H1 (cell line): ENCODE data around the gene PHOSPHO1. TPM values are rescaled to one million over a fixed set of nuclear protein-coding genes. Genes with fewer than 3 reads are reported as not detected.
A peak's percentile ranks its signal among the peaks of the same experiment; 100 is the strongest.

Experiments used
- CTCF ChIA-PET: fragments of 300-600 bp; sonication (Branson Sonifier 250); formaldehyde crosslinking; loops from one replicate; lab custom pipeline; 2021; ENCODE audit not compliant: partially characterized antibody; lab: Charles Lee
- POLR2A ChIA-PET: fragments of 300-600 bp; sonication (Branson Sonifier 250); formaldehyde crosslinking; loops from one replicate; lab custom pipeline; 2021; ENCODE audit warnings: inconsistent platforms; ENCODE audit not compliant: partially characterized antibody; lab: Charles Lee
- DNase-seq, 2 experiments: peaks; one replicate each; pipeline versions ENCODE4 v3.0.0 to v3.0.0-alpha.2; 2010 to 2022; ENCODE audit warnings: low spot score in 2 of 2, low read depth in 1 of 2, mixed read lengths in 1 of 2
- FAIRE-seq: peaks from 2 replicates; lab custom pipeline; 2011; peaks lifted over from hg19 to GRCh38; lab: Jason Lieb, UNC
- H2AFZ ChIP-seq: 2 replicates; pipeline ENCODE4 v1.8.1; 2012; ENCODE audit warnings: low read length, inconsistent platforms
- H2AK5ac ChIP-seq: 2 replicates; pipeline ENCODE4 v1.6.1; 2013; ENCODE audit warnings: low read depth, low read length
- H2BK120ac ChIP-seq: replicated peaks from 2 replicates; pipeline ENCODE3; 2013; ENCODE audit warnings: low read depth, low read length, inconsistent platforms
- H2BK12ac ChIP-seq: 2 replicates; pipeline ENCODE4 v1.6.1; 2013; ENCODE audit warnings: low read depth, low read length
- H2BK15ac ChIP-seq: 2 replicates; pipeline ENCODE4 v1.6.1; 2013; ENCODE audit warnings: low read length
- H2BK20ac ChIP-seq: 2 replicates; pipeline ENCODE4 v1.6.1; 2013; ENCODE audit warnings: low read length
- H2BK5ac ChIP-seq: 2 replicates; pipeline ENCODE4 v1.6.1; 2013; ENCODE audit warnings: low read depth, low read length
- H3K14ac ChIP-seq: 2 replicates; pipeline ENCODE4 v1.6.1; 2013; ENCODE audit warnings: inconsistent platforms; ENCODE audit not compliant: insufficient read length
- H3K18ac ChIP-seq: 2 replicates; pipeline ENCODE4 v1.6.1; 2013; ENCODE audit warnings: low read length; ENCODE audit errors: extremely low read depth
- H3K23ac ChIP-seq: 2 replicates; pipeline ENCODE4 v1.6.1; 2013; ENCODE audit warnings: inconsistent platforms; ENCODE audit not compliant: insufficient read length
- H3K23me2 ChIP-seq: 2 replicates; pipeline ENCODE4 v1.6.1; 2013; ENCODE audit warnings: low read depth, low read length
- H3K27ac ChIP-seq: 2 replicates; pipeline ENCODE4 v1.6.1; 2011; ENCODE audit warnings: low read depth, low read length, inconsistent platforms
- H3K27me3 ChIP-seq, 4 experiments: replicated peaks in 1 of 4; 1 replicate in 1 of 4; 2 replicates in 3 of 4; pipeline versions ENCODE4 v1.6.1 to v1.8.1; 2011 to 2013; ENCODE audit warnings: low read length in 3 of 4, mild to moderate bottlenecking in 3 of 4, inconsistent platforms in 2 of 4, mixed read lengths in 2 of 4, moderate library complexity in 1 of 4; ENCODE audit not compliant: control insufficient read depth in 3 of 4, insufficient read depth in 3 of 4; ENCODE audit errors: extremely low read depth in 1 of 4
- H3K36me3 ChIP-seq, 4 experiments: 2 replicates each; pipeline versions ENCODE4 v1.6.1 to v1.8.1; 2011 to 2013; ENCODE audit warnings: mild to moderate bottlenecking in 4 of 4, low read length in 3 of 4, moderate library complexity in 2 of 4, control low read depth in 1 of 4, inconsistent platforms in 1 of 4; ENCODE audit not compliant: insufficient read depth in 4 of 4, control insufficient read depth in 2 of 4
- H3K4ac ChIP-seq: replicated peaks from 2 replicates; pipeline ENCODE3; 2013; ENCODE audit warnings: low read length, low read depth, mixed read lengths, inconsistent platforms; ENCODE audit not compliant: insufficient read length
- H3K4me1 ChIP-seq, 4 experiments: replicated peaks in 1 of 4; 1 replicate in 1 of 4; 2 replicates in 3 of 4; pipeline versions ENCODE4 v1.6.1 to v1.8.1; 2011 to 2013; ENCODE audit warnings: low read length in 3 of 4, inconsistent platforms in 2 of 4, mixed read lengths in 1 of 4; ENCODE audit not compliant: insufficient read depth in 4 of 4, control insufficient read depth in 3 of 4
- H3K4me2 ChIP-seq, 2 experiments: 2 replicates each; pipeline versions ENCODE4 v1.6.1 to v1.8.1; 2011 to 2013; ENCODE audit warnings: low read depth in 2 of 2, low read length in 2 of 2, control low read depth in 1 of 2, inconsistent platforms in 1 of 2, mild to moderate bottlenecking in 1 of 2; ENCODE audit not compliant: insufficient read depth in 1 of 2
- H3K4me3 ChIP-seq, 4 experiments: fragments of 200-600, 300-600 bp in 1 of 4; sonication (generic), shearing (Covaris generic), sonication (Bioruptor Twin) in 1 of 4; 2 replicates each; pipeline versions ENCODE4 v1.5.1 to v1.8.1; 2011 to 2016; ENCODE audit warnings: low read length in 4 of 4, low read depth in 3 of 4, control low read depth in 2 of 4, inconsistent platforms in 2 of 4, mild to moderate bottlenecking in 2 of 4, mixed read lengths in 1 of 4, moderate library complexity in 1 of 4; ENCODE audit not compliant: insufficient read depth in 2 of 4; ENCODE audit errors: extremely low read depth in 1 of 4
- H3K56ac ChIP-seq: replicated peaks from 2 replicates; pipeline ENCODE3; 2013; ENCODE audit warnings: low read depth, mild to moderate bottlenecking, mixed read lengths, low read length, inconsistent platforms; ENCODE audit not compliant: insufficient read length
- H3K79me1 ChIP-seq: 2 replicates; pipeline ENCODE4 v1.6.1; 2013; ENCODE audit warnings: low read depth, low read length, control low read depth
- H3K79me2 ChIP-seq, 2 experiments: 2 replicates each; pipeline versions ENCODE4 v1.6.1 to v1.8.1; 2012 to 2013; ENCODE audit warnings: low read length in 2 of 2, mild to moderate bottlenecking in 2 of 2, inconsistent platforms in 1 of 2; ENCODE audit not compliant: insufficient read depth in 2 of 2, control insufficient read depth in 1 of 2
- H3K9ac ChIP-seq, 4 experiments: replicated peaks in 1 of 4; 1 replicate in 1 of 4; 2 replicates in 3 of 4; pipeline versions ENCODE4 v1.6.1 to v1.8.1; 2011 to 2013; ENCODE audit warnings: low read depth in 3 of 4, low read length in 3 of 4, control low read depth in 2 of 4, mild to moderate bottlenecking in 2 of 4, moderate library complexity in 2 of 4, inconsistent platforms in 1 of 4; ENCODE audit errors: extremely low read depth in 1 of 4
- H3K9me3 ChIP-seq, 2 experiments: 2 replicates each; pipeline versions ENCODE4 v1.6.1 to v1.8.1; 2012 to 2013; ENCODE audit warnings: mild to moderate bottlenecking in 2 of 2, moderate library complexity in 2 of 2, control low read depth in 1 of 2, inconsistent platforms in 1 of 2, low read depth in 1 of 2, low read length in 1 of 2, mixed read lengths in 1 of 2; ENCODE audit not compliant: insufficient read depth in 2 of 2
- H4K20me1 ChIP-seq, 2 experiments: replicated peaks in 1 of 2; 2 replicates each; pipeline versions ENCODE3 to v1.8.1; 2011 to 2013; ENCODE audit warnings: inconsistent platforms in 2 of 2, low read length in 2 of 2, mild to moderate bottlenecking in 1 of 2; ENCODE audit not compliant: insufficient read depth in 2 of 2, control insufficient read depth in 1 of 2
- H4K5ac ChIP-seq: 2 replicates; pipeline ENCODE4 v1.6.1; 2013; ENCODE audit warnings: low read length, low read depth, mixed read lengths, inconsistent platforms; ENCODE audit not compliant: insufficient read length
- H4K8ac ChIP-seq: 2 replicates; pipeline ENCODE4 v1.8.0; 2013; ENCODE audit warnings: mild to moderate bottlenecking, moderate library complexity, low read length, inconsistent platforms; ENCODE audit not compliant: insufficient read depth; ENCODE audit errors: extremely low read depth
- H4K91ac ChIP-seq: replicated peaks from 2 replicates; pipeline ENCODE3; 2013; ENCODE audit warnings: low read length, mixed read lengths, inconsistent platforms; ENCODE audit not compliant: insufficient read length
- GTF2F1 ChIP-seq: IDR thresholded peaks from 2 replicates; pipeline ENCODE4 v1.6.1; 2012; ENCODE audit warnings: low read depth, low read length, improper control_type of control experiment, borderline replicate concordance
- KDM1A ChIP-seq: fragments of 200-600, 300-600 bp; sonication (generic); IDR thresholded peaks from 2 replicates; pipeline ENCODE4 v1.7.1; 2016; ENCODE audit warnings: mild to moderate bottlenecking, low read length, borderline replicate concordance
- KDM4A ChIP-seq: IDR thresholded peaks from one replicate; pipeline ENCODE4 v1.7.1; 2012; ENCODE audit warnings: low read depth, mild to moderate bottlenecking, moderate library complexity, low read length, inconsistent platforms; ENCODE audit not compliant: severe bottlenecking
- SIRT6 ChIP-seq: IDR thresholded peaks from one replicate; pipeline ENCODE4 v1.7.1; 2012; ENCODE audit warnings: low read length, inconsistent platforms
- WGBS, 2 experiments: shearing (Covaris generic) in 1 of 2; methylation state at CpG; one replicate each; pipeline versions ENCODE4 v1.1.6 to v1.1.7; 2013 to 2015; ENCODE audit warnings: low lambda C conversion rate in 2 of 2, mixed read lengths in 2 of 2, inconsistent platforms in 1 of 2, low coverage in 1 of 2, missing lambda C conversion rate in 1 of 2; ENCODE audit not compliant: insufficient replicate concordance in 2 of 2, insufficient coverage in 1 of 2, insufficient read length in 1 of 2; ENCODE audit errors: extremely low coverage in 1 of 2, missing lambda C conversion rate in 1 of 2; 5-methylcytosine and 5-hydroxymethylcytosine counted together
- polyA plus RNA-seq, 7 experiments: library from polyadenylated mRNA; depleted of rRNA in 3 of 7; stranded (reverse) in 5 of 7; unstranded in 2 of 7; fragments of >200 nt in 5 of 7; fragments of 200-250 nt in 2 of 7; gene quantifications; 1 replicate in 5 of 7; 2 replicates in 1 of 7; 4 replicates in 1 of 7; pipeline versions ENCODE4 v1.2.1 to v1.2.3, GENCODE V29; 2011 to 2013; ENCODE audit warnings: missing spikeins in 2 of 7, mixed read lengths in 2 of 7
- total RNA-seq: library from RNA; stranded (reverse); fragmentation: NEBNext Ultra II Directional; extraction: Animal tissue kit (Norgen Biotek cat#: 25700); gene quantifications from 2 replicates; pipeline ENCODE4 v1.2.1, GENCODE V29; 2021
- TF ChIP-seq, protein P1 (sequence below): IDR thresholded peaks from 2 replicates; pipeline ENCODE4 v1.6.1; 2011; ENCODE audit warnings: low read length, improper control_type of control experiment

Gene PHOSPHO1
- total and polyA plus RNA-seq, 2 of the 8 experiments (the other 6 are each of a cell fraction or from before 2014, with no cell fraction given): 0.34 to 0.45 TPM

GRCh38 chr17:49278076-49278475, 47.5 kb upstream of the PHOSPHO1 start:
- Histone ChIP-seq H4K5ac (no peak overlapping the region), H3K4me2 (no peak overlapping the region), H3K27ac (no peak overlapping the region), H3K4ac (no peak overlapping the region), H3K23me2 (no peaks in the 10 kb centered on the region), H3K79me2 (no peaks in the 10 kb centered on the region), H3K27me3 (no peaks in the 10 kb centered on the region), H2AFZ (no peak overlapping the region), H3K18ac (no peak overlapping the region; the same call in 1 of the 2 replicates), H2BK120ac (no peak overlapping the region), H3K56ac (no peak overlapping the region), H2AK5ac (no peak overlapping the region), H3K9ac (no peak overlapping the region), H3K36me3 (no peaks in the 10 kb centered on the region), H3K4me1 (peaks cover 0 to 3% (median 2%) of the 10 kb centered on the region in 4 experiments; a peak in 4 of 7 replicates), H2BK20ac (no peak overlapping the region), H4K91ac (peak overlapping the region; percentile 17), H3K79me1 (no peaks in the 10 kb centered on the region), H2BK15ac (no peak overlapping the region), H3K23ac (no peak overlapping the region), H2BK12ac (no peak overlapping the region), H3K14ac (no peak overlapping the region), H4K8ac (no peak overlapping the region; the same call in 1 of the 2 replicates), H4K20me1 (no peaks in the 10 kb centered on the region), H2BK5ac (no peak overlapping the region), H3K9me3 (no peaks in the 10 kb centered on the region), H3K4me3 (no peak overlapping the region)
- DNase-seq (no peak), FAIRE-seq (no peak)
- TF ChIP-seq SIRT6: no peak
- TF ChIP-seq, protein P1, sequence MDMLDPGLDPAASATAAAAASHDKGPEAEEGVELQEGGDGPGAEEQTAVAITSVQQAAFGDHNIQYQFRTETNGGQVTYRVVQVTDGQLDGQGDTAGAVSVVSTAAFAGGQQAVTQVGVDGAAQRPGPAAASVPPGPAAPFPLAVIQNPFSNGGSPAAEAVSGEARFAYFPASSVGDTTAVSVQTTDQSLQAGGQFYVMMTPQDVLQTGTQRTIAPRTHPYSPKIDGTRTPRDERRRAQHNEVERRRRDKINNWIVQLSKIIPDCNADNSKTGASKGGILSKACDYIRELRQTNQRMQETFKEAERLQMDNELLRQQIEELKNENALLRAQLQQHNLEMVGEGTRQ: no peak
- no peak for TF ChIP-seq KDM1A
- no peak for TF ChIP-seq KDM4A
- TF ChIP-seq GTF2F1: no peak
- CTCF ChIA-PET: interaction anchor here (0.6 to 7.6 kb wide), 10 partner anchors 9 to 55 kb away, joined by 3 to 59 read pairs (median 4); no protein-coding TSS in a partner anchor
- 76% methylated on average over 3 of the region's 3 CpGs; no CpG with 5 or more reads in 1 of the 2 experiments for WGBS, 2 experiments
- POLR2A ChIA-PET: no interaction called here
